ENCODE data around the gene FLRT3.

FLRT3 gene

DNA sequence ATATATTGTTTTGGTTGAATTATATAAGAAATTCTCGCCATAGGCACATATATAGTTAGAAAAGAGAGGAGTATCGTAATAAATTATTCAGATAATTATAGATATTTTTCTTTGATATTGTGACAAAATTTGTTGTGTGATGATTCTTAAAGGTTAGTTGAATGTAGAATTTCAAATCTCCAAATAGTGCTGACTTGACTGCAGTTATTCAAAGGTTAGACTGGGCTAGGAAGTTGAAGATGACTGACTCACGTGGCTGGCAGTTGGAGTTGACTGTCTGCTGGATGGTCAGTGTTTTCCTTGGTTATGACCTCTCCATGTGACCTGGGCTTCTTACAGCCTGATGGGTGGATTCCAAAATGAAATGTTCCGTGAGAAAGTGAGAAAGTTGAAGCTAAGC lies 55.3 kb downstream of the FLRT3 start:
- ChIA-PET CTCF (no interaction called here), POLR2A (no interaction called here)
- DNase-seq (ENCODE audit: low read depth, low spot score): no peak
- H3K4me3 ChIP-seq (ENCODE audit: low read depth, low read length): no peak overlapping the region
- TF ChIP-seq CTCF (IDR thresholded peaks at IDR 0.05; ENCODE audit: insufficient read depth, low read length, missing control alignments): no peak
